Mesendoderm (in vitro differentiated cells): ENCODE measurements around the gene FBXO10.

Source experiments
- DNase-seq: peaks from one replicate; pipeline ENCODE4 v3.0.0; 2013
- H2AK5ac ChIP-seq: 2 replicates; pipeline ENCODE4 v1.6.1; 2013; ENCODE audit warnings: low read length, inconsistent platforms
- H2BK120ac ChIP-seq: 2 replicates; pipeline ENCODE4 v1.6.1; 2013; ENCODE audit warnings: low read depth, mild to moderate bottlenecking, low read length, moderate library complexity, mixed read lengths
- H2BK15ac ChIP-seq: replicated peaks from 2 replicates; pipeline ENCODE4 v1.6.1; 2013; ENCODE audit warnings: low read depth, mild to moderate bottlenecking, moderate library complexity
- H2BK5ac ChIP-seq: 2 replicates; pipeline ENCODE4 v1.6.1; 2013; ENCODE audit warnings: low read length, inconsistent platforms
- H3K18ac ChIP-seq: 2 replicates; pipeline ENCODE4 v1.6.1; 2013; ENCODE audit warnings: mild to moderate bottlenecking, low read length, mixed read lengths
- H3K23ac ChIP-seq: one replicate; pipeline ENCODE4 v1.6.1; 2013; ENCODE audit warnings: low read length
- H3K27ac ChIP-seq: 2 replicates; pipeline ENCODE4 v1.5.1; 2013; ENCODE audit warnings: low read depth, mild to moderate bottlenecking, inconsistent platforms, low read length, moderate library complexity
- H3K27me3 ChIP-seq: 2 replicates; pipeline ENCODE4 v1.6.1; 2013; ENCODE audit warnings: low read length, control low read depth, mild to moderate bottlenecking, inconsistent platforms; ENCODE audit not compliant: insufficient read depth, poor library complexity
- H3K36me3 ChIP-seq: 2 replicates; pipeline ENCODE4 v1.6.1; 2013; ENCODE audit warnings: low read length, inconsistent platforms; ENCODE audit not compliant: control insufficient read depth, insufficient read depth
- H3K4ac ChIP-seq: one replicate; pipeline ENCODE4 v1.6.1; 2013; ENCODE audit warnings: low read depth, mild to moderate bottlenecking, low read length, moderate library complexity
- H3K4me1 ChIP-seq: 2 replicates; pipeline ENCODE4 v1.6.1; 2013; ENCODE audit warnings: low read depth, low read length, inconsistent platforms; ENCODE audit not compliant: control insufficient read depth
- H3K4me2 ChIP-seq: 2 replicates; pipeline ENCODE4 v1.6.1; 2013; ENCODE audit warnings: low read length
- H3K4me3 ChIP-seq: 2 replicates; pipeline ENCODE4 v1.5.1; 2013; ENCODE audit warnings: mild to moderate bottlenecking, low read length
- H3K56ac ChIP-seq: one replicate; pipeline ENCODE4 v1.6.1; 2013; ENCODE audit warnings: low read length
- H3K79me1 ChIP-seq: 2 replicates; pipeline ENCODE4 v1.6.1; 2013; ENCODE audit warnings: low read length, inconsistent platforms
- H3K79me2 ChIP-seq: 2 replicates; pipeline ENCODE4 v1.6.1; 2013; ENCODE audit warnings: mild to moderate bottlenecking, low read length; ENCODE audit not compliant: control insufficient read depth, insufficient read depth
- H3K9ac ChIP-seq: 2 replicates; pipeline ENCODE4 v1.6.1; 2013; ENCODE audit warnings: low read length, inconsistent platforms
- H4K5ac ChIP-seq: one replicate; pipeline ENCODE4 v1.6.1; 2013; ENCODE audit warnings: low read length
- H4K8ac ChIP-seq: one replicate; pipeline ENCODE4 v1.6.1; 2013; ENCODE audit warnings: low read depth, mild to moderate bottlenecking, control low read depth, low read length, moderate library complexity
- WGBS: extraction: QIAGEN DNeasy Blood & Tissue Kit; methylation state at CpG from one replicate; pipeline ENCODE4 v1.1.7; 2013; ENCODE audit warnings: low lambda C conversion rate, missing lambda C conversion rate; ENCODE audit not compliant: insufficient coverage; ENCODE audit errors: extremely low coverage; 5-methylcytosine and 5-hydroxymethylcytosine counted together

FBXO10 gene

GRCh38 chr9:37501957-37502596, 74.1 kb downstream of the FBXO10 start:
- Histone ChIP-seq H4K5ac (no peak overlapping the region), H3K23ac (no peak overlapping the region), H3K4me3 (no peak overlapping the region), H4K8ac (no peak overlapping the region), H3K56ac (no peak overlapping the region), H3K27ac (no peak overlapping the region), H3K79me2 (no peaks in the 10 kb centered on the region), H3K79me1 (no peaks in the 10 kb centered on the region), H3K27me3 (no peaks in the 10 kb centered on the region), H3K4ac (no peak overlapping the region), H3K18ac (no peak overlapping the region), H3K9ac (no peak overlapping the region), H2BK5ac (no peak overlapping the region), H3K4me1 (no peaks in the 10 kb centered on the region), H3K4me2 (no peak overlapping the region), H2AK5ac (no peak overlapping the region), H2BK120ac (no peak overlapping the region), H3K36me3 (peaks cover 13% of the 10 kb centered on the region), H2BK15ac (no peak overlapping the region)
- WGBS, result no CpG with 5 or more reads among the region's 2 CpGs
- no peak for DNase-seq

- H3K56ac ChIP-seq, result no peak overlapping the region
- H3K4me3 ChIP-seq, result no peak overlapping the region
- H2AK5ac ChIP-seq, result no peak overlapping the region
- H3K79me2 ChIP-seq, result no peaks in the 10 kb centered on the region
- no peak overlapping the region for H2BK120ac ChIP-seq
- no peak overlapping the region for H2BK15ac ChIP-seq
- peaks cover 18% of the 10 kb centered on the region for H3K36me3 ChIP-seq
- no peak overlapping the region for H3K9ac ChIP-seq
- H3K79me1 ChIP-seq, result no peaks in the 10 kb centered on the region
- H3K27ac ChIP-seq, result no peak overlapping the region
- H4K8ac ChIP-seq, result no peak overlapping the region
- no peak overlapping the region for H3K4ac ChIP-seq
- no peaks in the 10 kb centered on the region for H3K4me1 ChIP-seq
- DNase-seq, result no peak
- no peak overlapping the region for H2BK5ac ChIP-seq
- H3K27me3 ChIP-seq, result no peaks in the 10 kb centered on the region
- no peak overlapping the region for H4K5ac ChIP-seq
- H3K23ac ChIP-seq, result no peak overlapping the region
- no CpG with 5 or more reads among the region's 6 CpGs for WGBS
- H3K18ac ChIP-seq, result no peak overlapping the region
- no peak overlapping the region for H3K4me2 ChIP-seq
Observed at GRCh38 chr9:37499297-37499696, 76.9 kb downstream of the FBXO10 start.

- no peak overlapping the region for H3K23ac ChIP-seq
- no CpG with 5 or more reads among the region's 3 CpGs for WGBS
- no peaks in the 10 kb centered on the region for H3K27me3 ChIP-seq
- no peak overlapping the region for H2BK5ac ChIP-seq
- no peak overlapping the region for H3K4ac ChIP-seq
- no peak overlapping the region for H3K56ac ChIP-seq
- no peak overlapping the region for H2BK120ac ChIP-seq
- H2BK15ac ChIP-seq, result no peak overlapping the region
- H3K36me3 ChIP-seq, result peaks cover 21% of the 10 kb centered on the region
- H3K4me2 ChIP-seq, result no peak overlapping the region
- no peak overlapping the region for H3K9ac ChIP-seq
- no peak overlapping the region for H4K5ac ChIP-seq
- no peaks in the 10 kb centered on the region for H3K79me1 ChIP-seq
- DNase-seq, result no peak
- no peak overlapping the region for H2AK5ac ChIP-seq
- no peaks in the 10 kb centered on the region for H3K79me2 ChIP-seq
- no peak overlapping the region for H4K8ac ChIP-seq
- no peak overlapping the region for H3K18ac ChIP-seq
- no peak overlapping the region for H3K4me3 ChIP-seq
- no peak overlapping the region for H3K27ac ChIP-seq
- H3K4me1 ChIP-seq, result no peaks in the 10 kb centered on the region
Observed at GRCh38 chr9:37498457-37498856, 77.7 kb downstream of the FBXO10 start.

GRCh38 chr9:37497320-37497719, 78.9 kb downstream of the FBXO10 start:
- no peak overlapping the region for H2BK5ac ChIP-seq
- DNase-seq, result no peak
- no peak overlapping the region for H2BK120ac ChIP-seq
- peaks cover 16% of the 10 kb centered on the region for H3K36me3 ChIP-seq
- no peaks in the 10 kb centered on the region for H3K79me2 ChIP-seq
- no peak overlapping the region for H3K4me2 ChIP-seq
- H3K4ac ChIP-seq, result no peak overlapping the region
- no CpG with 5 or more reads among the region's 3 CpGs for WGBS
- H2AK5ac ChIP-seq, result no peak overlapping the region
- H4K5ac ChIP-seq, result no peak overlapping the region
- no peak overlapping the region for H3K9ac ChIP-seq
- no peaks in the 10 kb centered on the region for H3K79me1 ChIP-seq
- H3K18ac ChIP-seq, result no peak overlapping the region
- H3K56ac ChIP-seq, result no peak overlapping the region
- no peak overlapping the region for H3K23ac ChIP-seq
- H2BK15ac ChIP-seq, result no peak overlapping the region
- H3K4me3 ChIP-seq, result no peak overlapping the region
- no peak overlapping the region for H3K27ac ChIP-seq
- H4K8ac ChIP-seq, result no peak overlapping the region
- H3K27me3 ChIP-seq, result no peaks in the 10 kb centered on the region
- H3K4me1 ChIP-seq, result no peaks in the 10 kb centered on the region

GRCh38 chr9:37496020-37496419, 80.2 kb downstream of the FBXO10 start:
- no peak overlapping the region for H3K4me3 ChIP-seq
- no peak overlapping the region for H3K27ac ChIP-seq
- no peaks in the 10 kb centered on the region for H3K79me1 ChIP-seq
- H3K4me1 ChIP-seq, result no peaks in the 10 kb centered on the region
- DNase-seq, result no peak
- H3K56ac ChIP-seq, result no peak overlapping the region
- no peak overlapping the region for H4K5ac ChIP-seq
- H3K79me2 ChIP-seq, result no peaks in the 10 kb centered on the region
- no CpG with 5 or more reads among the region's 4 CpGs for WGBS
- no peak overlapping the region for H2BK120ac ChIP-seq
- no peak overlapping the region for H3K4ac ChIP-seq
- no peak overlapping the region for H2BK5ac ChIP-seq
- H3K9ac ChIP-seq, result no peak overlapping the region
- H3K18ac ChIP-seq, result no peak overlapping the region
- H4K8ac ChIP-seq, result no peak overlapping the region
- H2AK5ac ChIP-seq, result no peak overlapping the region
- H2BK15ac ChIP-seq, result no peak overlapping the region
- H3K27me3 ChIP-seq, result no peaks in the 10 kb centered on the region
- H3K4me2 ChIP-seq, result no peak overlapping the region
- H3K23ac ChIP-seq, result no peak overlapping the region
- peaks cover 11% of the 10 kb centered on the region for H3K36me3 ChIP-seq

- peaks cover 11% of the 10 kb centered on the region for H3K36me3 ChIP-seq
- no peak overlapping the region for H2BK15ac ChIP-seq
- H2AK5ac ChIP-seq, result no peak overlapping the region
- H3K4me1 ChIP-seq, result no peaks in the 10 kb centered on the region
- DNase-seq, result no peak
- no peak overlapping the region for H3K4ac ChIP-seq
- H3K27ac ChIP-seq, result no peak overlapping the region
- no peak overlapping the region for H2BK5ac ChIP-seq
- no peaks in the 10 kb centered on the region for H3K79me1 ChIP-seq
- H2BK120ac ChIP-seq, result no peak overlapping the region
- no peak overlapping the region for H3K23ac ChIP-seq
- no peak overlapping the region for H3K18ac ChIP-seq
- H3K79me2 ChIP-seq, result no peaks in the 10 kb centered on the region
- H3K56ac ChIP-seq, result no peak overlapping the region
- no peaks in the 10 kb centered on the region for H3K27me3 ChIP-seq
- no peak overlapping the region for H3K4me3 ChIP-seq
- no peak overlapping the region for H4K5ac ChIP-seq
- no peak overlapping the region for H3K4me2 ChIP-seq
- no peak overlapping the region for H4K8ac ChIP-seq
- no CpG with 5 or more reads among the region's 5 CpGs for WGBS
- H3K9ac ChIP-seq, result no peak overlapping the region
Observed at GRCh38 chr9:37495571-37495970, 80.6 kb downstream of the FBXO10 start.
